GM12878 (cell line): Measurements from ENCODE around the gene ISCA2. TPM values are rescaled to one million over a fixed set of nuclear protein-coding genes. Genes with fewer than 3 reads are reported as not detected.

Source experiments
- CEBPZ ChIP-seq: fragments of 150-350 bp; IDR thresholded peaks from 2 replicates; pipeline ENCODE4 v1.6.1; 2016; ENCODE audit warnings: low read depth, low read length
- MYC ChIP-seq: IDR thresholded peaks from 2 replicates; pipeline ENCODE4 v1.6.1; 2011; ENCODE audit warnings: mild to moderate bottlenecking, low read length, moderate library complexity, inconsistent platforms; ENCODE audit not compliant: insufficient read depth, insufficient replicate concordance, insufficient read length, severe bottlenecking
- SRF ChIP-seq, 2 experiments: IDR thresholded peaks; 2 replicates each; pipeline ENCODE4 v1.6.1; 2011; ENCODE audit warnings: low read depth in 2 of 2, low read length in 2 of 2, mild to moderate bottlenecking in 1 of 2, moderate library complexity in 1 of 2
- ZNF592 ChIP-seq: fragments of 450-650 bp; IDR thresholded peaks from 2 replicates; pipeline ENCODE4 v1.6.1; 2017; ENCODE audit warnings: mild to moderate bottlenecking, moderate library complexity
- polyA plus RNA-seq, 11 experiments: library from polyadenylated mRNA; depleted of rRNA in 4 of 11; unstranded in 6 of 11; stranded (reverse) in 5 of 11; fragments of >200 nt; fragmentation: Nextera tagmentation in 4 of 11; fragmentation: Illumina TruSeq in 1 of 11; extraction: Ambion mirVana in 4 of 11; extraction: Trizol in 1 of 11; gene quantifications; 1 replicate in 1 of 11; 2 replicates in 10 of 11; pipeline versions ENCODE4 v1.2.1 to v1.2.3, GENCODE V29; 2011 to 2016; ENCODE audit warnings: inconsistent platforms in 2 of 11, missing spikeins in 2 of 11, low read depth in 1 of 11
- total RNA-seq, 4 experiments: library from RNA; depleted of rRNA in 3 of 4; stranded (reverse); fragments of >200 nt in 3 of 4; fragmentation: Illumina TruSeq in 1 of 4; extraction: Trizol in 1 of 4; gene quantifications; 2 replicates each; pipeline versions ENCODE4 v1.2.1 to v1.2.3, GENCODE V29; 2013 to 2021

The ISCA2 gene
- total and polyA plus RNA-seq, 10 of the 15 experiments (the other 5 are each of a cell fraction or from before 2014, with no cell fraction given) = 7.5 to 116 (median 32.5) TPM

DNA sequence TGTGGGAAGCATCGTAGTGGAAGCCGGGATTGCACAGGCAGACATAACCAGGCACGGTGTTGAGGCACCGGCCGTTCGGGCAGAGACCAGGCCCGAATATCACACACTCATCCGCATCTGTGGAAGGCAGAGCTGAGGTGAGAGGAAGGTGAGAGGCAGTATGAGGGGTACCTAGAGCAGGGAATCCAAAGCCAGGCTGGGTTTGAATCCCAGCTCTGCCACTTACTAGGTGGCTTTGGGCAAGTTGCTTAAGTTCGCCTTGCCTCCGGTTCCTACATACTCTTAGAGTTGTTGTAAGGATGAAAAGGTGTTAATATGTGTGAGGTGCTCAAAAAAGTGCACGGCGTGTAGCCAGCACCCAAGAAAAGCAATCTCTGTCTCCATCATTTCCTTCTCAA is 10.4 kb downstream of the ISCA2 start (continued):
- TF ChIP-seq SRF (IDR thresholded peaks at IDR 0.05; ENCODE audit: low read depth in 2 of 2, low read length in 2 of 2) (no peak), MYC (no peak), CEBPZ (no peak), ZNF592 (no peak)
